Muscle of leg (tissue), 9 donors: ENCODE measurements around the gene SMAP2. TPM values are rescaled to one million over a fixed set of nuclear protein-coding genes. Genes with fewer than 3 reads are reported as not detected.

ENCODE experiments used
- polyA plus RNA-seq, 8 donors: library from polyadenylated mRNA; unstranded; fragments of 120-200 nt; gene quantifications; one replicate each; pipeline versions ENCODE4 v1.2.1 to v1.2.3, GENCODE V29; 2013; ENCODE audit warnings: inconsistent platforms in 1 of 8, low replicate concordance in 1 of 8; ENCODE audit not compliant: insufficient read length in 8 of 8, insufficient read depth in 1 of 8
- total RNA-seq: library from RNA; stranded (reverse); fragments of 120-200 nt; gene quantifications from one replicate; pipeline ENCODE4 v1.2.4, GENCODE V29; 2013

SMAP2 gene
- total and polyA plus RNA-seq, 9 donors, result 14.0 to 20.1 (median 16.7) TPM

Other genes starting within 250 kb of the SMAP2 start
- gene RLF, start 212.3 kb upstream of the SMAP2 start, total RNA-seq, result 21.6 TPM
- gene RLF, start 212.3 kb upstream of the SMAP2 start, polyA plus RNA-seq, result 10 to 100 TPM; 11.4 to 17.6 (median 14.0) TPM
- not detected for gene TMCO2, start 125.8 kb upstream of the SMAP2 start, total RNA-seq
- not detected for gene TMCO2, start 125.8 kb upstream of the SMAP2 start, polyA plus RNA-seq
- gene ZMPSTE24, start 115.5 kb upstream of the SMAP2 start, total RNA-seq, result 20.3 TPM
- gene ZMPSTE24, start 115.5 kb upstream of the SMAP2 start, polyA plus RNA-seq, result 10 to 100 TPM; 23.3 to 32.7 (median 25.6) TPM
- 2.6 TPM for gene COL9A2, start 56.4 kb upstream of the SMAP2 start, total RNA-seq
- 1 to 10 TPM; 1.0 to 4.8 (median 1.7) TPM for gene COL9A2, start 56.4 kb upstream of the SMAP2 start, polyA plus RNA-seq
- 3.5 TPM for gene ZFP69B, start 76.7 kb downstream of the SMAP2 start, total RNA-seq
- 1 to 10 TPM; 2.0 to 5.0 (median 3.2) TPM for gene ZFP69B, start 76.7 kb downstream of the SMAP2 start, polyA plus RNA-seq
- gene ZFP69, start 103.6 kb downstream of the SMAP2 start, total RNA-seq, result 4.0 TPM
- gene ZFP69, start 103.6 kb downstream of the SMAP2 start, polyA plus RNA-seq, result 1 to 10 TPM; 4.2 to 5.6 (median 4.5) TPM
- 7.5 TPM for gene EXO5, start 135.0 kb downstream of the SMAP2 start, total RNA-seq
- 10 to 100 TPM in 2 of 8 donors, 1 to 10 TPM in 6; 7.3 to 10.4 (median 8.9) TPM for gene EXO5, start 135.0 kb downstream of the SMAP2 start, polyA plus RNA-seq
- gene ZNF684, start 157.9 kb downstream of the SMAP2 start, total RNA-seq, result 6.0 TPM
- 1 to 10 TPM; 3.3 to 5.1 (median 3.6) TPM for gene ZNF684, start 157.9 kb downstream of the SMAP2 start, polyA plus RNA-seq